ENCODE data around the gene PTH.

The PTH gene

DNA sequence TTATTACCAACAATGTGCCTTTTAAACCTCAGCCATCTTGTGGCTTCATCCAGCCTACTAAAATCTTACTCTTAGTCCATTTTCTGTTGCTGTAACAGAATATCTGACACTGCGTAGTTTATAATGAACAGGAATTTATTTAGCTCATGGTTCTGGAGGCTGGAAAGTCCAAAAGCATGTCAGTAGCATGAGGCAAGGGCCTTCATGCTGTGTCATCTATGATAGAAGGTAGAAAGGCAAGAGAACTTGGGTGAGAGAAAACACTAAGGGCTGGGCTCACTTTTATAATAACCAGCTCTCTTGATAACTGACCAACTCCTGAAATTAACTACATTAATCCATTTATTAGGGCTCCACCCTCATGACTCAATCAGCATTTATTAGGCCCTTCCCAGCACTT is 46.3 kb downstream of the PTH start:
- DNase-seq (ENCODE audit: low read depth in 2 of 2) = no peak

DNA sequence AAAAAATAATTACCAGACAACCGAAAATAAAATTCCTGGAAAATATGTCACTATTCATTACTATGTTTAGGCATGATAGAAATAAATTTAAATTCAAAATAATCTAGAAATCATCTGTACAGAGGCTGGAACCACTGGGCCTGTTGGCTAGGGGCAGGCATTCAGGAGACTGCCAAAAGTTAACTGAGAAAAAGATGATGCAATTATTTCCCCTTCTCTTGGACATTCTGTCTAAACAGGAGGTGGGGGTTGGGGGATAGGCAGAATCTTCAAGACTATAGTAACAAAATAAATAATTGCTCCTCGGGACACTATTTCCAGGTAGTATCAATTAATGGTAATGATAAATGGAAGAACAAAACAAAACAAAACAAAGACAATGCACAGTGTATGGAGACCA is 46.9 kb downstream of the PTH start:
- no peak for DNase-seq (ENCODE audit: low read depth in 2 of 2)

DNA sequence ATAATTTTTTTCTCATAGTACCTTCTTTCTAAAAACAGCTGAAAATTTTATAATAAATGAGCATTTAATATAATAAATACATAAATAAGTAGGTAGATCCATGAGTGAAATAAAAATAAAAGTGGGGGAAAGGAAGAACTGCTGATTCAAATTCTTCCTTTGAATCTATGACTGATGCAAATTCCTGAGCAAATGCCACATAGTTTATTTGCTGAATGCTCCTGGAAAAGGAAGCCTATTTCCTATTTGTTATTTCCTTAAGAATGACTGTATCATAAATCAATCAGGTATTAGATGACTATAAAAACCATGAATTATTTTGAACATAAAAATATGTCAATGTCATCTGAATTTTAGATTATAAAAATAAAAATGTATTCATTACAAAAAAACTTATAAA is 49.4 kb downstream of the PTH start:
- no peak for DNase-seq (ENCODE audit: low read depth in 2 of 2)

DNA sequence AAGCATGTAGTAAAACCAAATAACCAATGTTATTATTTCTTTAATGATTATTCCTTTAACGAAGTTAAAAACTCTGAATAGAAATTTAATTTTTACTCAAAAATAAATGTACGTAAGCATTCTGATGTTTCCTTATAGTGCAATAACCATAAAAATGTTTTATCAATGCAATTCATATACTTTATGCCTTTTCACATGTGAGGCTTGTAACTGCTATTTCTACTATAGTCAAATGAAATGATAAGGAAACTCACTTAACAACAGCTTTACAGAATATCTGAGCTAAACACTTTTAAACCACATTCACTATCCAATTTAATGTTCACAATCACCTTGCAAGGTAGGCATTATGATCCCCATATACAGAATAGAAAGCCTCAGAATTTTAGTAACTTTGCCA is 50.2 kb downstream of the PTH start:
- no peak for DNase-seq (ENCODE audit: low read depth in 2 of 2)
